ENCODE data around the gene HOATZ. TPM values are rescaled to one million over a fixed set of nuclear protein-coding genes. Genes with fewer than 3 reads are reported as not detected.

HOATZ gene
- total RNA-seq, 1 experiment from 2014 or later, result not detected

- Histone ChIP-seq H3K27ac (ENCODE audit: low read length) (no peak overlapping the region), H3K9me2 (replicated peaks; ENCODE audit: low read length) (no peaks in the 10 kb centered on the region), H3K79me2 (ENCODE audit: low read length) (no peaks in the 10 kb centered on the region), H3K27me3 (ENCODE audit: low read length) (no peaks in the 10 kb centered on the region), H3F3A (ENCODE audit: low read length, unreplicated experiment) (no peaks in the 10 kb centered on the region), H2AFZ (ENCODE audit: low read length) (0 out of 2 replicates have a peak overlapping the region, but pooled peaks have one; percentile 16), H3K9ac (ENCODE audit: low read length) (no peak overlapping the region), H3K36me3 (ENCODE audit: low read depth, low read length) (no peaks in the 10 kb centered on the region), H3K4me1 (ENCODE audit: insufficient read depth, low read length) (no peaks in the 10 kb centered on the region), H3K4me2 (ENCODE audit: low read length) (no peak overlapping the region), H3K9me3 (ENCODE audit: low read length) (no peaks in the 10 kb centered on the region), H3K4me3 (ENCODE audit: low read length) (no peak overlapping the region), H4K20me1 (ENCODE audit: low read length) (no peaks in the 10 kb centered on the region)
- no peak for DNase-seq
- no peak for TF ChIP-seq EZH2 (IDR thresholded peaks at IDR 0.05; ENCODE audit: low read length, unreplicated experiment)
- no peak for TF ChIP-seq CTCF (conservative IDR thresholded peaks at IDR 0.05; ENCODE audit: low read depth, low read length)
- no peak for TF ChIP-seq EZH2phosphoT487 (IDR thresholded peaks at IDR 0.05; ENCODE audit: borderline replicate concordance, low read length)
- intact Hi-C loops (cut with micrococcal nuclease), result no loop called here
- no peak for ATAC-seq
- BruUV-seq (replicated peaks), result no TSS peak
- ChIA-PET POLR2A (ENCODE audit: unreplicated experiment) (no interaction called here), CTCF (interaction anchor here (0.6 kb wide), 1 partner anchor 55 kb away, joined by 7 read pairs; no protein-coding TSS in a partner anchor)
Measured at GRCh38 chr11:111494040-111494439, 20.5 kb upstream of the HOATZ start.

- no peaks in the 10 kb centered on the region for H3K36me3 ChIP-seq (ENCODE audit: low read depth, low read length)
- H4K20me1 ChIP-seq (ENCODE audit: low read length), result no peaks in the 10 kb centered on the region
- H3K27me3 ChIP-seq (ENCODE audit: low read length), result no peaks in the 10 kb centered on the region
- H3K4me1 ChIP-seq (ENCODE audit: insufficient read depth, low read length), result no peaks in the 10 kb centered on the region
- POLR2A ChIA-PET (ENCODE audit: unreplicated experiment), result no interaction called here
- H3K4me2 ChIP-seq (ENCODE audit: low read length), result no peak overlapping the region
- H3K4me3 ChIP-seq (ENCODE audit: low read length), result no peak overlapping the region
- CTCF ChIA-PET, result no interaction called here
- ATAC-seq (no peak), DNase-seq (no peak)
- no peaks in the 10 kb centered on the region for H3K9me3 ChIP-seq (ENCODE audit: low read length)
- no peak overlapping the region for H3K9ac ChIP-seq (ENCODE audit: low read length)
- TF ChIP-seq EZH2phosphoT487 (IDR thresholded peaks at IDR 0.05; ENCODE audit: borderline replicate concordance, low read length) (no peak), CTCF (conservative IDR thresholded peaks at IDR 0.05; ENCODE audit: low read depth, low read length) (no peak), EZH2 (IDR thresholded peaks at IDR 0.05; ENCODE audit: low read length, unreplicated experiment) (no peak)
- H3F3A ChIP-seq (ENCODE audit: low read length, unreplicated experiment), result no peaks in the 10 kb centered on the region
- H3K79me2 ChIP-seq (ENCODE audit: low read length), result no peaks in the 10 kb centered on the region
- intact Hi-C loops (cut with micrococcal nuclease), result no loop called here
- no peak overlapping the region for H3K27ac ChIP-seq (ENCODE audit: low read length)
- H3K9me2 ChIP-seq (replicated peaks; ENCODE audit: low read length), result no peaks in the 10 kb centered on the region
- H2AFZ ChIP-seq (ENCODE audit: low read length), result no peak overlapping the region
- no TSS peak for BruUV-seq (replicated peaks)
Measured at GRCh38 chr11:111499483-111499882, 15.1 kb upstream of the HOATZ start.

- Histone ChIP-seq H3K36me3 (ENCODE audit: low read depth, low read length) (no peaks in the 10 kb centered on the region), H3F3A (ENCODE audit: low read length, unreplicated experiment) (no peaks in the 10 kb centered on the region), H3K27me3 (ENCODE audit: low read length) (no peaks in the 10 kb centered on the region), H4K20me1 (ENCODE audit: low read length) (no peaks in the 10 kb centered on the region), H3K9ac (ENCODE audit: low read length) (no peak overlapping the region), H3K4me2 (ENCODE audit: low read length) (no peak overlapping the region), H2AFZ (ENCODE audit: low read length) (0 out of 2 replicates have a peak overlapping the region, but pooled peaks have one; percentile 13), H3K79me2 (ENCODE audit: low read length) (no peaks in the 10 kb centered on the region), H3K9me2 (replicated peaks; ENCODE audit: low read length) (no peaks in the 10 kb centered on the region), H3K27ac (ENCODE audit: low read length) (no peak overlapping the region), H3K4me3 (ENCODE audit: low read length) (no peak overlapping the region), H3K9me3 (ENCODE audit: low read length) (no peaks in the 10 kb centered on the region), H3K4me1 (ENCODE audit: insufficient read depth, low read length) (no peaks in the 10 kb centered on the region)
- CTCF ChIA-PET, result interaction anchor here (0.6 kb wide), 1 partner anchor 1768 kb away, joined by 4 read pairs; no protein-coding TSS in a partner anchor
- DNase-seq, result peak; percentile 34
- intact Hi-C loops (cut with micrococcal nuclease), result no loop called here
- no peak for ATAC-seq
- POLR2A ChIA-PET (ENCODE audit: unreplicated experiment), result no interaction called here
- no peak for TF ChIP-seq EZH2 (IDR thresholded peaks at IDR 0.05; ENCODE audit: low read length, unreplicated experiment)
- TF ChIP-seq EZH2phosphoT487 (IDR thresholded peaks at IDR 0.05; ENCODE audit: borderline replicate concordance, low read length), result no peak
- no peak for TF ChIP-seq CTCF (conservative IDR thresholded peaks at IDR 0.05; ENCODE audit: low read depth, low read length)
- BruUV-seq (replicated peaks), result no TSS peak
Measured at GRCh38 chr11:111500481-111500880, 14.1 kb upstream of the HOATZ start.

Data from PC-3 (cell line).